Measurements from ENCODE around the gene PLVAP. TPM values are rescaled to one million over a fixed set of nuclear protein-coding genes. Genes with fewer than 3 reads are reported as not detected.

PLVAP gene
- polyA plus RNA-seq, 1 donor (not counting 4 experiments of a cell fraction or from before 2014, with no cell fraction given) = not detected

DNA sequence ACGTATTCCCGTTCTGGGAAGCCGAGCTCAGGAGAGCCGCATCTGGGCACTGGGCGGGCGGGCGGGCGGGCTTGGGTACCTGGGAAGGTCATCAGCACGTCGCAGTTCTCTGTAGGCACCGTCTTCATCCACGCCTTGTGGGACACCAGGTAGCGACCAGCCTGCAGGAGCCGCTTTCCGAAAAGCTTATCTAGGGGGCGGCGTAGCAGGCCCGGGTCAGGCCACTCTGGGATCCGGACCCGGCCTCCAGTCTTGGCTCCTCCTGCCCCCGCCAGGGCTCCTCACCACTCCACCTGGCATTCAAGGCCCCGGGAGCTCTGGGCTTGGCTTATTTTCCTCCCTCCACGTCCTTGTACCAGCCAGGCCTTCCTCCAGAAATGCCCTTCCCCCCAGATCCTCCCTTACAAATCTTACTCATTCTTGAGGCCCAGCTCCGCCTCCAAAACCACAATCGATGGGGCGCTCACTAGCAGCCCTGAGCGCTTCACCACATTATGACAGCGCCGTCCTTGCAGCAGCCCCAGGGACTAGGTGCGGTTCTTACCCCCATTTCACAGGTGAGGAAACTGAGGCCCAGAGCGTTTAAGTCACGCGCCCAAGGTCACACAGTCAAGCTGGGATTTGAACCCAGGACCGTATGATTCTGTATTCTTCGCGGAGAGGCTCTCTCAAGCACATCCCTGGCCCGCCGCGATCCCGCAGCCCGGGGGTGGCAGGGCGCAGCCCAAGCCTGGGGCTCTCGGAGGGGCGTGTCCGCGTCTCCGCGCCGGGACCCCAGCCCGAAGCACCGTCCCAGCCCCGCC is 43.3 kb downstream of the PLVAP start:
- no peaks in the 10 kb centered on the region for H3K9me3 ChIP-seq (ENCODE audit: control insufficient read depth, low read depth, low read length)
- no peaks in the 10 kb centered on the region for H3K36me3 ChIP-seq (ENCODE audit: control insufficient read depth in 2 of 2, extremely low read depth in 1 of 2, insufficient read depth in 2 of 2, low read length in 2 of 2)
- dilution Hi-C loops (cut with MboI; ENCODE audit: extremely low pct_ligation_motif_present, low sequenced_read_pairs) = no loop called here
- no peak for TF ChIP-seq EZH2 (IDR thresholded peaks at IDR 0.05; ENCODE audit: low read length)
- TF ChIP-seq, protein P1, sequence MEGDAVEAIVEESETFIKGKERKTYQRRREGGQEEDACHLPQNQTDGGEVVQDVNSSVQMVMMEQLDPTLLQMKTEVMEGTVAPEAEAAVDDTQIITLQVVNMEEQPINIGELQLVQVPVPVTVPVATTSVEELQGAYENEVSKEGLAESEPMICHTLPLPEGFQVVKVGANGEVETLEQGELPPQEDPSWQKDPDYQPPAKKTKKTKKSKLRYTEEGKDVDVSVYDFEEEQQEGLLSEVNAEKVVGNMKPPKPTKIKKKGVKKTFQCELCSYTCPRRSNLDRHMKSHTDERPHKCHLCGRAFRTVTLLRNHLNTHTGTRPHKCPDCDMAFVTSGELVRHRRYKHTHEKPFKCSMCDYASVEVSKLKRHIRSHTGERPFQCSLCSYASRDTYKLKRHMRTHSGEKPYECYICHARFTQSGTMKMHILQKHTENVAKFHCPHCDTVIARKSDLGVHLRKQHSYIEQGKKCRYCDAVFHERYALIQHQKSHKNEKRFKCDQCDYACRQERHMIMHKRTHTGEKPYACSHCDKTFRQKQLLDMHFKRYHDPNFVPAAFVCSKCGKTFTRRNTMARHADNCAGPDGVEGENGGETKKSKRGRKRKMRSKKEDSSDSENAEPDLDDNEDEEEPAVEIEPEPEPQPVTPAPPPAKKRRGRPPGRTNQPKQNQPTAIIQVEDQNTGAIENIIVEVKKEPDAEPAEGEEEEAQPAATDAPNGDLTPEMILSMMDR (optimal IDR thresholded peaks at IDR 0.05 in 1 of 3, IDR thresholded peaks at IDR 0.05 in 1 of 3, conservative IDR thresholded peaks at IDR 0.05 in 1 of 3; ENCODE audit: extremely low read depth in 1 of 3, insufficient read depth in 2 of 3, low read length in 3 of 3) = no peak
- FAIRE-seq = no peak
- peaks cover 5% of the 10 kb centered on the region for H3K79me2 ChIP-seq (ENCODE audit: control insufficient read depth, insufficient read depth, low read length)
- H3K27me3 ChIP-seq (ENCODE audit: control insufficient read depth, extremely low read depth, insufficient read depth, low read length) = peaks cover 24% of the 10 kb centered on the region
- peak overlapping the region; percentile 78 for H2AFZ ChIP-seq (ENCODE audit: control insufficient read depth, low read length)
- no peaks in the 10 kb centered on the region for H3K9me1 ChIP-seq (ENCODE audit: control insufficient read depth, extremely low read depth, insufficient read depth, low read length)
- peak overlapping the region; percentile 95 for H3K4me2 ChIP-seq (ENCODE audit: control insufficient read depth, extremely low read depth, insufficient read depth, low read depth, low read length)
- H3K4me3 ChIP-seq (ENCODE audit: control insufficient read depth in 2 of 3, extremely low read depth in 1 of 3, insufficient read depth in 2 of 3, low read depth in 1 of 3, low read length in 3 of 3) = peak overlapping the region; percentile 48 to 73 (median 70)
- H3K27ac ChIP-seq (ENCODE audit: control insufficient read depth, insufficient read depth, low read length) = peak overlapping the region; percentile 49
- no peaks in the 10 kb centered on the region for H4K20me1 ChIP-seq (ENCODE audit: control insufficient read depth, extremely low read depth, insufficient read depth, low read length)
- DNase-seq (ENCODE audit: low read depth, low spot score) = no peak
- peak overlapping the region; percentile 62 for H3K9ac ChIP-seq (ENCODE audit: control insufficient read depth, extremely low read depth, insufficient read depth, low read length)
- H3K4me1 ChIP-seq (ENCODE audit: control insufficient read depth, extremely low read depth, insufficient read depth, low read length) = peaks cover 29% of the 10 kb centered on the region

DNA sequence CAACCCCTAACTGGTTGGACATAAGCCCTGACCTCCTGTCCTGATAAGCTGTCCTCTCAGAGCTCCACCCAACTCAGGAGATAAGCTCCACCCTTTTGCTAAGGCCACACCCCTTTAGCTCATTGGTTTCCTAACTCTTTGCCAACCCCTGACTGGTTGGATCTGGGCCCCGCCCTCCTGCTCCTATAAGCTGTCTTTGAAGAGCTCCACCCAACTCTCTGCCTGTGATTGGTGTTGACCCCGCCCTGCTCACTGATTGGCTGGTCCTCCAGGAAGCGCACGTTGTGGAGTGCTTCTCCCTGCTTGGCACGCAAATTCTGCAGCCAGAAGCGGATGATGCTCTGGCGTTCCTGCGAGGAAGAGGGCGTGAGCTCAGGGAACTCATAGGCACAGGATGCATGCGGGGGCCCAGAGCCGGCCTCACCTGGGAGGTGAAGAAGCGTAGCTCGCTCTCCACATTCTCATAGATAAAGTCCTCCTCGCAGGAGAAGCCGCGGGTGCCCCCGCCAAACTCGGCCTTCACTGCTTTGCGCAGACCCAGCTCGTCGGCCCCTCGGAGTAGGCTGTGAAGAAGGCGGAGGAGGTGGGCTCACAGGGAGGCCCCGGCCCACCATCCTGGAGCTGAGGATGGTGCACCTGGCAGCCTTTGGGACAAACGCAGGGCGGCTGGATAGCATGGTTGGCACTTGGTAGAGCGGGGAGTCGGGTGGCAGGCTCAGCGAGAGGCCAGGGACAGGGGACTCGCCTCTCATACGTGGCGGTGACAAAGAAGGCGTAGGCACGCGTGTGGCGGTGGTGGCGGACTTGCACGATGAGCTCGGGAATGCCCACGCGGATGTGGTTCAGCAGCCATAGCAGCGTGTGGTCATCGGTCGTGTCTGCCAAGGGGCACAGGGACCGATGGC is 44.2 kb downstream of the PLVAP start:
- no peak overlapping the region for H2AFZ ChIP-seq (ENCODE audit: control insufficient read depth, low read length)
- no peaks in the 10 kb centered on the region for H3K9me3 ChIP-seq (ENCODE audit: control insufficient read depth, low read depth, low read length)
- no peak for FAIRE-seq
- dilution Hi-C loops (cut with MboI; ENCODE audit: extremely low pct_ligation_motif_present, low sequenced_read_pairs) = no loop called here
- H4K20me1 ChIP-seq (ENCODE audit: control insufficient read depth, extremely low read depth, insufficient read depth, low read length) = no peaks in the 10 kb centered on the region
- TF ChIP-seq, protein P1 (optimal IDR thresholded peaks at IDR 0.05 in 1 of 3, IDR thresholded peaks at IDR 0.05 in 1 of 3, conservative IDR thresholded peaks at IDR 0.05 in 1 of 3; ENCODE audit: extremely low read depth in 1 of 3, insufficient read depth in 2 of 3, low read length in 3 of 3) = no peak
- no peak for TF ChIP-seq EZH2 (IDR thresholded peaks at IDR 0.05; ENCODE audit: low read length)
- no peaks in the 10 kb centered on the region for H3K79me2 ChIP-seq (ENCODE audit: control insufficient read depth, insufficient read depth, low read length)
- peaks cover 25% of the 10 kb centered on the region for H3K27me3 ChIP-seq (ENCODE audit: control insufficient read depth, extremely low read depth, insufficient read depth, low read length)
- H3K36me3 ChIP-seq (ENCODE audit: control insufficient read depth in 2 of 2, extremely low read depth in 1 of 2, insufficient read depth in 2 of 2, low read length in 2 of 2) = no peaks in the 10 kb centered on the region
- no peak overlapping the region for H3K9ac ChIP-seq (ENCODE audit: control insufficient read depth, extremely low read depth, insufficient read depth, low read length)
- no peak overlapping the region for H3K27ac ChIP-seq (ENCODE audit: control insufficient read depth, insufficient read depth, low read length)
- H3K4me3 ChIP-seq (ENCODE audit: control insufficient read depth in 2 of 3, extremely low read depth in 1 of 3, insufficient read depth in 2 of 3, low read depth in 1 of 3, low read length in 3 of 3) = no peak overlapping the region
- no peaks in the 10 kb centered on the region for H3K9me1 ChIP-seq (ENCODE audit: control insufficient read depth, extremely low read depth, insufficient read depth, low read length)
- no peak for DNase-seq (ENCODE audit: low read depth, low spot score)
- H3K4me2 ChIP-seq (ENCODE audit: control insufficient read depth, extremely low read depth, insufficient read depth, low read depth, low read length) = no peak overlapping the region
- H3K4me1 ChIP-seq (ENCODE audit: control insufficient read depth, extremely low read depth, insufficient read depth, low read length) = peaks cover 24% of the 10 kb centered on the region

Data from keratinocyte (primary cell).